ENCODE data around the gene EGF.

GRCh38 chr4:109887071-109887470 is 25.6 kb upstream of the EGF start:
- TF ChIP-seq, protein P1, sequence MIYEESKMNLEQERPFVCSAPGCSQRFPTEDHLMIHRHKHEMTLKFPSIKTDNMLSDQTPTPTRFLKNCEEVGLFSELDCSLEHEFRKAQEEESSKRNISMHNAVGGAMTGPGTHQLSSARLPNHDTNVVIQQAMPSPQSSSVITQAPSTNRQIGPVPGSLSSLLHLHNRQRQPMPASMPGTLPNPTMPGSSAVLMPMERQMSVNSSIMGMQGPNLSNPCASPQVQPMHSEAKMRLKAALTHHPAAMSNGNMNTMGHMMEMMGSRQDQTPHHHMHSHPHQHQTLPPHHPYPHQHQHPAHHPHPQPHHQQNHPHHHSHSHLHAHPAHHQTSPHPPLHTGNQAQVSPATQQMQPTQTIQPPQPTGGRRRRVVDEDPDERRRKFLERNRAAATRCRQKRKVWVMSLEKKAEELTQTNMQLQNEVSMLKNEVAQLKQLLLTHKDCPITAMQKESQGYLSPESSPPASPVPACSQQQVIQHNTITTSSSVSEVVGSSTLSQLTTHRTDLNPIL (CRISPR knock-in tag; IDR thresholded peaks at IDR 0.05; ENCODE audit: low read depth) = no peak
- no peak for TF ChIP-seq ZFP30 (CRISPR knock-in tag; IDR thresholded peaks at IDR 0.05)

Data from SK-N-SH treated with all-trans-retinoic acid at 6 μM for 48 hours (cell line).